ENCODE results near the gene TMEM89. TPM values are rescaled to one million over a fixed set of nuclear protein-coding genes. Genes with fewer than 3 reads are reported as not detected.

Gene TMEM89
- total RNA-seq, 1 donor from 2014 or later: not detected

- Mint-ChIP-seq H3K4me1 (peaks cover 20% of the 10 kb centered on the region), H3K4me3 (peak overlapping the region; percentile 97), H3K27ac (peak overlapping the region; percentile 99), H3K36me3 (peaks cover 22% of the 10 kb centered on the region), H3K27me3 (ENCODE audit: insufficient read depth, low read depth) (peaks cover 7% of the 10 kb centered on the region), H3K9me3 (peaks cover 3% of the 10 kb centered on the region)
- Histone ChIP-seq H3K9ac (peak overlapping the region; percentile 69), H3K4me2 (peak overlapping the region; percentile 95), H3K27me3 (no peaks in the 10 kb centered on the region), H3K4me1 (peaks cover 4% of the 10 kb centered on the region), H3K79me2 (ENCODE audit: low read depth) (peaks cover 13% of the 10 kb centered on the region), H3F3A (ENCODE audit: low read depth) (peaks cover 30% of the 10 kb centered on the region), H3K36me3 (peaks cover 6% of the 10 kb centered on the region), H4K20me1 (ENCODE audit: low read depth) (peaks cover 35% of the 10 kb centered on the region), H3K4me3 (peak overlapping the region; percentile 54), H2AFZ (replicated peaks) (peak overlapping the region; percentile 64), H3K27ac (peak overlapping the region; percentile 99), H3K9me3 (ENCODE audit: low read depth) (no peaks in the 10 kb centered on the region)
- peak; percentile 99 for DNase-seq (ENCODE audit: low spot score)
- no peak for TF ChIP-seq EZH2 (IDR thresholded peaks at IDR 0.05)
- TF ChIP-seq CTCF (IDR thresholded peaks at IDR 0.05): peak; percentile 89
Measured at GRCh38 chr3:48663489-48664312, 42.1 kb upstream of the TMEM89 start.

GRCh38 chr3:48662753-48663488, 41.4 kb upstream of the TMEM89 start, which contains the start of gene CELSR3:
Gene CELSR3 (minus strand): TSS chr3:48662886. CDS start chr3:48662634, 252 bp downstream.
- H3K9me3 Mint-ChIP-seq: peaks cover 3% of the 10 kb centered on the region
- H3K27me3 Mint-ChIP-seq (ENCODE audit: insufficient read depth, low read depth): peaks cover 7% of the 10 kb centered on the region
- TF ChIP-seq CTCF (IDR thresholded peaks at IDR 0.05) (no peak), EZH2 (IDR thresholded peaks at IDR 0.05) (no peak), EZH2phosphoT487 (IDR thresholded peaks at IDR 0.05) (no peak)
- Histone ChIP-seq H3K4me2 (peak within 1 kb of the TSS; percentile 95), H4K20me1 (ENCODE audit: low read depth) (peaks cover 43% of the 10 kb centered on the region), H3K79me2 (ENCODE audit: low read depth) (peaks cover 13% of the 10 kb centered on the region), H3K36me3 (no peaks in the 10 kb centered on the region), H3K27me3 (no peaks in the 10 kb centered on the region), H3F3A (ENCODE audit: low read depth) (peaks cover 30% of the 10 kb centered on the region), H2AFZ (replicated peaks) (peak within 1 kb of the TSS; percentile 64), H3K9me3 (ENCODE audit: low read depth) (no peaks in the 10 kb centered on the region), H3K9ac (peak within 1 kb of the TSS; percentile 69), H3K27ac (peak within 1 kb of the TSS; percentile 99), H3K4me1 (peaks cover 4% of the 10 kb centered on the region), H3K4me3 (peak within 1 kb of the TSS; percentile 54)
- peaks cover 20% of the 10 kb centered on the region for H3K4me1 Mint-ChIP-seq
- DNase-seq (ENCODE audit: low spot score): peak; percentile 96
- peak within 1 kb of the TSS; percentile 99 for H3K27ac Mint-ChIP-seq
- H3K36me3 Mint-ChIP-seq: peaks cover 21% of the 10 kb centered on the region
- peak within 1 kb of the TSS; percentile 97 for H3K4me3 Mint-ChIP-seq

GRCh38 chr3:48662145-48662752, 40.7 kb upstream of the TMEM89 start:
- Histone ChIP-seq H3K36me3 (no peaks in the 10 kb centered on the region), H3K4me3 (peak overlapping the region; percentile 54), H3K9ac (no peak overlapping the region), H3K4me2 (peak overlapping the region; percentile 95), H3K79me2 (ENCODE audit: low read depth) (peaks cover 13% of the 10 kb centered on the region), H3K27me3 (no peaks in the 10 kb centered on the region), H4K20me1 (ENCODE audit: low read depth) (peaks cover 48% of the 10 kb centered on the region), H3K9me3 (ENCODE audit: low read depth) (no peaks in the 10 kb centered on the region), H3K4me1 (peaks cover 4% of the 10 kb centered on the region), H2AFZ (replicated peaks) (no peak overlapping the region), H3K27ac (no peak overlapping the region), H3F3A (ENCODE audit: low read depth) (peaks cover 32% of the 10 kb centered on the region)
- H3K36me3 Mint-ChIP-seq: peaks cover 26% of the 10 kb centered on the region
- peak; percentile 59 for DNase-seq (ENCODE audit: low spot score)
- H3K4me3 Mint-ChIP-seq: peak overlapping the region; percentile 85
- peaks cover 12% of the 10 kb centered on the region for H3K27me3 Mint-ChIP-seq (ENCODE audit: insufficient read depth, low read depth)
- peaks cover 20% of the 10 kb centered on the region for H3K4me1 Mint-ChIP-seq
- TF ChIP-seq EZH2phosphoT487 (IDR thresholded peaks at IDR 0.05): no peak
- TF ChIP-seq CTCF (IDR thresholded peaks at IDR 0.05): no peak
- no peak for TF ChIP-seq EZH2 (IDR thresholded peaks at IDR 0.05)
- H3K9me3 Mint-ChIP-seq: peaks cover 3% of the 10 kb centered on the region
- H3K27ac Mint-ChIP-seq: no peak overlapping the region
